ENCODE results near the gene YY2. TPM values are rescaled to one million over a fixed set of nuclear protein-coding genes. Genes with fewer than 3 reads are reported as not detected.

Gene YY2
- total RNA-seq, 2 experiments from 2014 or later, result 1.0 to 1.2 TPM

- TF ChIP-seq CTCF (IDR thresholded peaks at IDR 0.05), result no peak
- H3K4me1 ChIP-seq (ENCODE audit: insufficient read depth, low read length), result peaks cover 12% of the 10 kb centered on the region
- ChIA-PET CTCF (interaction anchor here (1.0 kb wide), 1 partner anchor 10 kb away, joined by 3 read pairs; no protein-coding TSS in a partner anchor), POLR2A (no interaction called here)
- H3K27me3 ChIP-seq (ENCODE audit: control insufficient read depth in 1 of 2, insufficient read depth in 2 of 2, low read length in 2 of 2), result no peaks in the 10 kb centered on the region
- peaks cover 32% of the 10 kb centered on the region for H3K36me3 Mint-ChIP-seq (ENCODE audit: low read depth)
- peaks cover 23% of the 10 kb centered on the region for H3K36me3 ChIP-seq (ENCODE audit: insufficient read depth, low read length)
- DNase-seq (no peak), ATAC-seq (ENCODE audit: poor library complexity) (no peak)
- no peaks in the 10 kb centered on the region for H3K9me3 ChIP-seq (ENCODE audit: control insufficient read depth in 1 of 2, insufficient read depth in 1 of 2, low read length in 2 of 2)
- H3K9me3 Mint-ChIP-seq, result no peaks in the 10 kb centered on the region
- no peaks in the 10 kb centered on the region for H3K27me3 Mint-ChIP-seq
- H3K4me3 ChIP-seq (ENCODE audit: low read length), result no peak overlapping the region
- peaks cover 14% of the 10 kb centered on the region for H3K4me1 Mint-ChIP-seq (ENCODE audit: low read depth)
- intact Hi-C loops (cut with DNase I, micrococcal nuclease), result no loop called here
- H3K27ac ChIP-seq (ENCODE audit: low read depth in 1 of 2, low read length in 2 of 2), result no peak overlapping the region
- no peak overlapping the region for H3K27ac Mint-ChIP-seq
- no peak overlapping the region for H3K4me3 Mint-ChIP-seq
Measured at GRCh38 chrX:21843179-21843578, 12.6 kb upstream of the YY2 start.

GRCh38 chrX:21845096-21845495 is 10.7 kb upstream of the YY2 start:
- TF ChIP-seq CTCF (IDR thresholded peaks at IDR 0.05), result no peak
- Mint-ChIP-seq H3K27ac (no peak overlapping the region), H3K4me3 (no peak overlapping the region), H3K9me3 (no peaks in the 10 kb centered on the region), H3K27me3 (no peaks in the 10 kb centered on the region), H3K4me1 (ENCODE audit: low read depth) (peaks cover 6% of the 10 kb centered on the region), H3K36me3 (ENCODE audit: low read depth) (peaks cover 31% of the 10 kb centered on the region)
- no peak for DNase-seq
- peaks cover 12% of the 10 kb centered on the region for H3K4me1 ChIP-seq (ENCODE audit: insufficient read depth, low read length)
- ATAC-seq (ENCODE audit: poor library complexity), result no peak
- no peaks in the 10 kb centered on the region for H3K9me3 ChIP-seq (ENCODE audit: control insufficient read depth in 1 of 2, insufficient read depth in 1 of 2, low read length in 2 of 2)
- intact Hi-C loops (cut with DNase I, micrococcal nuclease), result no loop called here
- H3K27ac ChIP-seq (ENCODE audit: low read depth in 1 of 2, low read length in 2 of 2), result no peak overlapping the region
- H3K27me3 ChIP-seq (ENCODE audit: control insufficient read depth in 1 of 2, insufficient read depth in 2 of 2, low read length in 2 of 2), result no peaks in the 10 kb centered on the region
- peaks cover 23% of the 10 kb centered on the region for H3K36me3 ChIP-seq (ENCODE audit: insufficient read depth, low read length)
- CTCF ChIA-PET, result no interaction called here
- POLR2A ChIA-PET, result no interaction called here
- H3K4me3 ChIP-seq (ENCODE audit: low read length), result no peak overlapping the region

GRCh38 chrX:21847342-21847741 is 8.4 kb upstream of the YY2 start:
- intact Hi-C loops (cut with DNase I, micrococcal nuclease), result no loop called here
- H3K27ac Mint-ChIP-seq, result no peak overlapping the region

More at GRCh38 chrX:21847342-21847741, 8.4 kb upstream of the YY2 start:
- no peak for ATAC-seq (ENCODE audit: poor library complexity)
- H3K4me1 ChIP-seq (ENCODE audit: insufficient read depth, low read length), result no peaks in the 10 kb centered on the region
- Mint-ChIP-seq H3K4me1 (ENCODE audit: low read depth) (no peaks in the 10 kb centered on the region), H3K36me3 (ENCODE audit: low read depth) (peaks cover 44% of the 10 kb centered on the region), H3K4me3 (no peak overlapping the region), H3K9me3 (no peaks in the 10 kb centered on the region), H3K27me3 (no peaks in the 10 kb centered on the region)
- no peaks in the 10 kb centered on the region for H3K27me3 ChIP-seq (ENCODE audit: control insufficient read depth in 1 of 2, insufficient read depth in 2 of 2, low read length in 2 of 2)
- no peaks in the 10 kb centered on the region for H3K9me3 ChIP-seq (ENCODE audit: control insufficient read depth in 1 of 2, insufficient read depth in 1 of 2, low read length in 2 of 2)
- ChIA-PET POLR2A (no interaction called here), CTCF (no interaction called here)
- no peak overlapping the region for H3K4me3 ChIP-seq (ENCODE audit: low read length)
- no peak overlapping the region for H3K27ac ChIP-seq (ENCODE audit: low read depth in 1 of 2, low read length in 2 of 2)
- TF ChIP-seq CTCF (IDR thresholded peaks at IDR 0.05), result no peak
- DNase-seq, result no peak
- peaks cover 31% of the 10 kb centered on the region for H3K36me3 ChIP-seq (ENCODE audit: insufficient read depth, low read length)
